Stimulated activated CD4-positive, alpha-beta T cell treated with anti-CD3 and anti-CD28 coated beads, TNF-alpha, amount 100 ng/mL, for 24 hours (primary cell): ENCODE results near the gene ALK.

Experiments
- DNase-seq, 3 experiments: peaks; one replicate each; pipeline ENCODE4 v3.0.0-alpha.2; 2020; ENCODE audit warnings: low read depth in 3 of 3

Gene ALK

GRCh38 chr2:29495068-29495467 lies 426.3 kb downstream of the ALK start:
- no peak for DNase-seq

GRCh38 chr2:29492701-29493100 lies 428.7 kb downstream of the ALK start:
- DNase-seq, result no peak

- no peak for DNase-seq
These were observed 431.3 kb downstream of the ALK start for GRCh38 chr2:29490045-29490444.

- DNase-seq, result no peak
These were observed 431.8 kb downstream of the ALK start for GRCh38 chr2:29489568-29489967.

- DNase-seq, result no peak
These were observed 433.3 kb downstream of the ALK start for GRCh38 chr2:29487967-29488555.

GRCh38 chr2:29485631-29486030 lies 435.8 kb downstream of the ALK start:
- DNase-seq, result no peak

- no peak for DNase-seq
These were observed 436.3 kb downstream of the ALK start for GRCh38 chr2:29485117-29485516.

- no peak for DNase-seq
These were observed 438.5 kb downstream of the ALK start for GRCh38 chr2:29482867-29483266.

GRCh38 chr2:29482348-29482747 lies 439.0 kb downstream of the ALK start:
- DNase-seq, result no peak

GRCh38 chr2:29481313-29481712 lies 440.1 kb downstream of the ALK start:
- DNase-seq, result no peak

- DNase-seq, result no peak
These were observed 441.0 kb downstream of the ALK start for GRCh38 chr2:29480426-29480825.

GRCh38 chr2:29479401-29479800 lies 442.0 kb downstream of the ALK start:
- no peak for DNase-seq

- no peak for DNase-seq
These were observed 442.7 kb downstream of the ALK start for GRCh38 chr2:29478641-29479040.

GRCh38 chr2:29477186-29477585 lies 444.2 kb downstream of the ALK start:
- no peak for DNase-seq

- DNase-seq, result no peak
These were observed 445.9 kb downstream of the ALK start for GRCh38 chr2:29475499-29475898.

- no peak for DNase-seq
These were observed 451.4 kb downstream of the ALK start for GRCh38 chr2:29469961-29470360.

GRCh38 chr2:29469516-29469915 lies 451.9 kb downstream of the ALK start:
- DNase-seq, result no peak

GRCh38 chr2:29463181-29463900 lies 458.0 kb downstream of the ALK start:
- no peak for DNase-seq

GRCh38 chr2:29462293-29462692 lies 459.1 kb downstream of the ALK start:
- DNase-seq, result no peak

- no peak for DNase-seq
These were observed 461.2 kb downstream of the ALK start for GRCh38 chr2:29460190-29460589.

- DNase-seq, result no peak
These were observed 461.8 kb downstream of the ALK start for GRCh38 chr2:29459445-29460179.

GRCh38 chr2:29456429-29456828 lies 465.0 kb downstream of the ALK start:
- no peak for DNase-seq
